Measurements from ENCODE around the gene PPT1.

- TF ChIP-seq, protein P1, sequence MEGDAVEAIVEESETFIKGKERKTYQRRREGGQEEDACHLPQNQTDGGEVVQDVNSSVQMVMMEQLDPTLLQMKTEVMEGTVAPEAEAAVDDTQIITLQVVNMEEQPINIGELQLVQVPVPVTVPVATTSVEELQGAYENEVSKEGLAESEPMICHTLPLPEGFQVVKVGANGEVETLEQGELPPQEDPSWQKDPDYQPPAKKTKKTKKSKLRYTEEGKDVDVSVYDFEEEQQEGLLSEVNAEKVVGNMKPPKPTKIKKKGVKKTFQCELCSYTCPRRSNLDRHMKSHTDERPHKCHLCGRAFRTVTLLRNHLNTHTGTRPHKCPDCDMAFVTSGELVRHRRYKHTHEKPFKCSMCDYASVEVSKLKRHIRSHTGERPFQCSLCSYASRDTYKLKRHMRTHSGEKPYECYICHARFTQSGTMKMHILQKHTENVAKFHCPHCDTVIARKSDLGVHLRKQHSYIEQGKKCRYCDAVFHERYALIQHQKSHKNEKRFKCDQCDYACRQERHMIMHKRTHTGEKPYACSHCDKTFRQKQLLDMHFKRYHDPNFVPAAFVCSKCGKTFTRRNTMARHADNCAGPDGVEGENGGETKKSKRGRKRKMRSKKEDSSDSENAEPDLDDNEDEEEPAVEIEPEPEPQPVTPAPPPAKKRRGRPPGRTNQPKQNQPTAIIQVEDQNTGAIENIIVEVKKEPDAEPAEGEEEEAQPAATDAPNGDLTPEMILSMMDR (IDR thresholded peaks at IDR 0.05) = no peak
- TF ChIP-seq POLR2A (IDR thresholded peaks at IDR 0.05) = no peak
Observed at GRCh38 chr1:40067851-40068250, 29.2 kb downstream of the PPT1 start.
